Stimulated activated naive B cell treated with anti-CD40 and anti-IgM and Interleukin-4, amounts not matched to agents 10 μg/mL and 1 μg/mL and 100 μg/mL, for 72 hours (primary cell): Measurements from ENCODE around the gene GJC1.

Experiments
- ATAC-seq, 2 donors: fragments of 150-1000 bp; cut with Tn5 transposase; replicated peaks; 2 replicates each; pipeline ENCODE4 v1.10.0; 2021; ENCODE audit warnings: moderate library complexity in 1 of 2
- DNase-seq: peaks from one replicate; pipeline ENCODE4 v3.0.0; 2021
- H3K27ac Mint-ChIP-seq: one replicate; pipeline ENCODE4 v1.8.0; 2022; ENCODE audit warnings: mild to moderate bottlenecking, mixed read lengths
- H3K27me3 Mint-ChIP-seq, 2 donors: one replicate each; pipeline ENCODE4 v1.8.0; 2022; ENCODE audit warnings: mixed read lengths in 2 of 2
- H3K36me3 Mint-ChIP-seq, 2 donors: one replicate each; pipeline ENCODE4 v1.8.0; 2022; ENCODE audit warnings: mixed read lengths in 2 of 2, mild to moderate bottlenecking in 1 of 2
- H3K4me1 Mint-ChIP-seq, 2 donors: one replicate each; pipeline ENCODE4 v1.8.0; 2022; ENCODE audit warnings: mixed read lengths in 2 of 2, mild to moderate bottlenecking in 1 of 2
- H3K4me3 Mint-ChIP-seq, 2 donors: one replicate each; pipeline ENCODE4 v1.8.0; 2022; ENCODE audit warnings: mild to moderate bottlenecking in 2 of 2, mixed read lengths in 2 of 2, moderate library complexity in 1 of 2
- H3K9me3 Mint-ChIP-seq, 2 donors: one replicate each; pipeline ENCODE4 v1.8.0; 2022; ENCODE audit warnings: mixed read lengths in 2 of 2, mild to moderate bottlenecking in 1 of 2

GJC1 gene

DNA sequence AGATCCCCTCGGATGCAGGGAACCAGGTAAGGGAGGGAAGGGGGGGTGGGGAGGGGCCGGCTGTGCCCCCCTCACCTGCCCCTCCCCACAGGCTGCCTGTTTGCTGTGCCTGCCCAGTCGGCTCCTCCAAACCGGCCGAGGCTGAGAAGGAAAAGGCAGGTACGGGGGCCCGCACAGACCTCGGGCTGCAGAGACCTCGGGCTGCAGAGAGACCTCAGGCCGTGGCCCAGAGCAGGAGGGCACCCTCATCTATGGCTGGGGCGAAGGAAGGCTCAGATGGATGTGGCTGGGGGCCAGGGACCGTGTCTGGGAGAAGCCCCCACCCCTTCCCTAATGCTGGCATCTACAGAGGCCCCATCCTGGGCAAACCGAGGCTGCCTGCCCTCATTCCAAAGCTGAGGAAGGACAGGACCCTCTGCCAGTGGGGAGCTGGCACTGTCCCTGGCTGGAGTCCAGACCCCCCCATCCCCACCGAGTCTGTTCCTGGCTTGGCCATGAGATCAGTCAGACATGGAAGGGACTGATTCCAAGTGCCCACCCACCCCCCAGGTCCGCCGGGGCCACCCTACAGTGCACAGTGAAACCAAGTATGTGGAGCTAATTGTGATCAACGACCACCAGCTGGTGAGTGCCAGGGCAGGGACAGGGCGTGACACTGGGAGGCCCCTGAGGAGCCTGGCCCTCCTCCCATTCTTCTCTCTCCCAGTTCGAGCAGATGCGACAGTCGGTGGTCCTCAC, 57.6 kb downstream of the GJC1 start:
- DNase-seq: no peak
- H3K4me1 Mint-ChIP-seq: peaks cover 15 to 41% of the 10 kb centered on the region in 2 donors
- peaks cover 20 to 36% of the 10 kb centered on the region in 2 donors for H3K27me3 Mint-ChIP-seq

GRCh38 chr17:44770166-44770925, 59.7 kb downstream of the GJC1 start:
- no peaks in the 10 kb centered on the region for H3K9me3 Mint-ChIP-seq
- peaks cover 7 to 31% of the 10 kb centered on the region in 2 donors for H3K4me1 Mint-ChIP-seq
- H3K27me3 Mint-ChIP-seq: peaks cover 17 to 36% of the 10 kb centered on the region in 2 donors
- no peaks in the 10 kb centered on the region for H3K36me3 Mint-ChIP-seq
- no peak overlapping the region for H3K4me3 Mint-ChIP-seq
- ATAC-seq (no peak), DNase-seq (no peak)
- peak overlapping the region; percentile 22 for H3K27ac Mint-ChIP-seq

More for the DNA sequence above, 57.6 kb downstream of the GJC1 start:
- no peaks in the 10 kb centered on the region for H3K9me3 Mint-ChIP-seq
- H3K27ac Mint-ChIP-seq: no peak overlapping the region
- no peak overlapping the region for H3K4me3 Mint-ChIP-seq
- no peaks in the 10 kb centered on the region for H3K36me3 Mint-ChIP-seq
- no peak for ATAC-seq

- Mint-ChIP-seq H3K36me3 (no peaks in the 10 kb centered on the region), H3K27me3 (peaks cover 17 to 37% of the 10 kb centered on the region in 2 donors), H3K27ac (no peak overlapping the region), H3K4me1 (peaks cover 5 to 24% of the 10 kb centered on the region in 2 donors), H3K4me3 (no peak overlapping the region), H3K9me3 (no peaks in the 10 kb centered on the region)
- ATAC-seq: no peak
- no peak for DNase-seq
These were observed 60.4 kb downstream of the GJC1 start for GRCh38 chr17:44769647-44770084.

DNA sequence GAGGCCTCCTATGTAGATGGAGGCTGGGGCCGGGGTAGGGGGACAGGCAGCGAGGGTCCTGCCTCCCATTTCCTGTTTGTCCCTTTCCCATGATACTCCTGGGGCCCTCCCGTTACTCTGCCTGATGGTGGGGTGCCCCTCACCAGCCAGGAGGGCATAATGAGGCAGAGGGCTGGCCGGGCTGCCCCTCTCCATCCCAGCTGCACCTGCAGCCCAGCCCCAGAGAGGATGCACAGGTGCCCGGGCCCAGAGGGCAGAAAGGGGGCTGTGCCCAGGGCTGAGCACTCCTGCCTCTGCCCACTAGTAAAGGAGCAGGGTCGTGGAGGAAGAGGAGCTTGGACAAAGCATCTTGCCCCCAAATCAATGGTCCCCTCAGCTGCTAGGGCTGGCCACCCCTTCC, 60.9 kb downstream of the GJC1 start:
- Mint-ChIP-seq H3K9me3 (no peaks in the 10 kb centered on the region), H3K27ac (no peak overlapping the region), H3K36me3 (no peaks in the 10 kb centered on the region), H3K4me3 (no peak overlapping the region), H3K4me1 (peaks cover 5 to 22% of the 10 kb centered on the region in 2 donors), H3K27me3 (peaks cover 17 to 41% of the 10 kb centered on the region in 2 donors)
- DNase-seq (no peak), ATAC-seq (no peak)

GRCh38 chr17:44768505-44769142, 61.5 kb downstream of the GJC1 start:
- peaks cover 5 to 16% of the 10 kb centered on the region in 2 donors for H3K4me1 Mint-ChIP-seq
- peaks cover 20 to 39% of the 10 kb centered on the region in 2 donors for H3K27me3 Mint-ChIP-seq
- no peak for DNase-seq
- ATAC-seq: no peak
- no peaks in the 10 kb centered on the region for H3K36me3 Mint-ChIP-seq
- no peak overlapping the region for H3K4me3 Mint-ChIP-seq
- H3K9me3 Mint-ChIP-seq: no peaks in the 10 kb centered on the region
- H3K27ac Mint-ChIP-seq: no peak overlapping the region

- peak; percentile 79 to 80 for ATAC-seq
- H3K27me3 Mint-ChIP-seq: peaks cover 16 to 37% of the 10 kb centered on the region in 2 donors
- peak overlapping the region; percentile 73 for H3K27ac Mint-ChIP-seq
These were observed 62.6 kb downstream of the GJC1 start for GRCh38 chr17:44767493-44767892.

DNA sequence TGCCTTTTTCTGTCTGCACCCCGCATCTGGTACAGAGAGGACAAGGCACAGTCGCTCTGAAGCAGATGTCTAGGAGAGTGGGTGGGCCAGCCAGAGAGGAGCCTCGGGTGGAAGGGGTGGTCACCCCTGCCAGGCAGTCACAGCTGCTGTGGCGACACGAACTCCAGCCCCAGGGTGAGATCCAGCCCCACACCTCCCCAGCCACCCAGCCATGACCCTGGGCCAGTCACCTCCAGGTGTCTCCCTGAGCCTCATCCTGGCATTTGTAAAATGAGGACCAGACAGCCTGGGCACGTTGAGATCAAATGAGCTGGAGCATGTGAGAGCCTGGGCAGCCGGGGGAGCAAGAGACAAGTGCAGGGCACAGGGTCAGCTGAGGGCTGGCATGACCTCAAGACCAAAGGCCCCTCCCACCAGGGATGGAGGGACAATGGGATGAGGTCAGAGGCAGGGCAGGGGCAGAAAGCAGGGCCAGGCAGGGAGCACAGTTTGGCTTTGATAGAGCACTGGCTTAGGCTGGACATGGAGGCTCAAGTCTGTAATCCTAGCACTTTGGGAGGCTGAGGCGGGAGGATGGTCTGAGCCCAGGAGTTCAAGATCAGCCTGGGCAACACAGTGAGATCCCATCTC, 63.6 kb downstream of the GJC1 start:
- ATAC-seq (no peak), DNase-seq (no peak)
- H3K9me3 Mint-ChIP-seq: no peaks in the 10 kb centered on the region
- no peak overlapping the region for H3K4me3 Mint-ChIP-seq
- peaks cover 16 to 38% of the 10 kb centered on the region in 2 donors for H3K27me3 Mint-ChIP-seq
- peaks cover 5 to 16% of the 10 kb centered on the region in 2 donors for H3K4me1 Mint-ChIP-seq
- no peak overlapping the region for H3K27ac Mint-ChIP-seq
- no peaks in the 10 kb centered on the region for H3K36me3 Mint-ChIP-seq

More at GRCh38 chr17:44767493-44767892, 62.6 kb downstream of the GJC1 start:
- no peak for DNase-seq
- no peaks in the 10 kb centered on the region for H3K9me3 Mint-ChIP-seq
- H3K36me3 Mint-ChIP-seq: no peaks in the 10 kb centered on the region
- peaks cover 5 to 16% of the 10 kb centered on the region in 2 donors for H3K4me1 Mint-ChIP-seq
- H3K4me3 Mint-ChIP-seq: no peak overlapping the region

DNA sequence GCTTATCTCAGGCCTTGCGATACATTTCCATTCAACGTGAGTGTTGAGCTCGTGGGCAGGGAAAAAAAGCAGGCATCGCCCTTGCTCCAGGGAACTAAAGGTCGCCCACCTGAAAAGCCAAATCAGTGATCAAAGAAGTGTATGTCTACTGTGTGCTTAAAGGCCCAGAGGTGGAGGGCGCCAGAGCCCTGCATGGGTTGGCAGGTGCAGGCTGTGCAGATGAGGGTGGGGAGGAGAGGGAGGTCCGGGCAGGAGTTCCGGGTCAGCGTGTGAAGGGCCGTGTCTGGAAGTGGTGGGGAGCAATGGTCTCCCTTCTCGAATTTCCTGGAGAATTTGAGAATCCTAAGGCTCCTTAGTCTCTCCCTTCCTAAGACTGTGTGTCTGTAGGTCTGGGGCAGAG, 64.1 kb downstream of the GJC1 start:
- H3K36me3 Mint-ChIP-seq: no peaks in the 10 kb centered on the region
- H3K9me3 Mint-ChIP-seq: no peaks in the 10 kb centered on the region
- ATAC-seq: no peak
- peaks cover 21 to 42% of the 10 kb centered on the region in 2 donors for H3K27me3 Mint-ChIP-seq
- peaks cover 5 to 16% of the 10 kb centered on the region in 2 donors for H3K4me1 Mint-ChIP-seq
- DNase-seq: no peak
- H3K27ac Mint-ChIP-seq: no peak overlapping the region
- H3K4me3 Mint-ChIP-seq: no peak overlapping the region

DNA sequence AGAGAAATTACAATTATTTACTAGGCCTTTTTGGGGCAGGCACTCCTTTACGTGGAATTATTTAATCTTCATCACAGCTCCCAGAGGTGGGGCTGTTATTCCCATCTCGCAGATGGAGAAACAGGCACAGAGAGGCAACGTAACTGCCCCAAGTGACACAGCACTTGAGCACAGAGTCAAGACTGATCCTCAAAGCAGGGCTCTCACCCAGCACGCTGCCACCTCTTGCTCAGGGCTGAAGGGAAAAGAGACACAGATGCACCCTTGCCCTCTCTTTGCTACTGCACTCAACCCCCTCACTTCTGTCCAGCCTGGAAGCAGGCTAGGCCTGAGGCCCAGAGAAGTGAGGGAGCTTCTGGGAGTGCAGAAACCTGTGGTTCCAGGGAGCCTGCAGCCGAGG, 66.9 kb downstream of the GJC1 start:
- no peaks in the 10 kb centered on the region for H3K9me3 Mint-ChIP-seq
- H3K4me3 Mint-ChIP-seq: no peak overlapping the region
- no peak for DNase-seq
- no peaks in the 10 kb centered on the region for H3K36me3 Mint-ChIP-seq
- H3K4me1 Mint-ChIP-seq: peaks cover 5 to 10% of the 10 kb centered on the region in 2 donors
- peaks cover 28 to 54% of the 10 kb centered on the region in 2 donors for H3K27me3 Mint-ChIP-seq
- ATAC-seq: no peak
- no peak overlapping the region for H3K27ac Mint-ChIP-seq

GRCh38 chr17:44761932-44762810, 67.9 kb downstream of the GJC1 start:
- no peaks in the 10 kb centered on the region for H3K9me3 Mint-ChIP-seq
- peaks cover 0 to 7% of the 10 kb centered on the region in 2 donors for H3K4me1 Mint-ChIP-seq
- H3K27ac Mint-ChIP-seq: no peak overlapping the region
- H3K36me3 Mint-ChIP-seq: no peaks in the 10 kb centered on the region
- ATAC-seq (no peak), DNase-seq (no peak)
- H3K4me3 Mint-ChIP-seq: no peak overlapping the region
- peaks cover 33 to 57% of the 10 kb centered on the region in 2 donors for H3K27me3 Mint-ChIP-seq

DNA sequence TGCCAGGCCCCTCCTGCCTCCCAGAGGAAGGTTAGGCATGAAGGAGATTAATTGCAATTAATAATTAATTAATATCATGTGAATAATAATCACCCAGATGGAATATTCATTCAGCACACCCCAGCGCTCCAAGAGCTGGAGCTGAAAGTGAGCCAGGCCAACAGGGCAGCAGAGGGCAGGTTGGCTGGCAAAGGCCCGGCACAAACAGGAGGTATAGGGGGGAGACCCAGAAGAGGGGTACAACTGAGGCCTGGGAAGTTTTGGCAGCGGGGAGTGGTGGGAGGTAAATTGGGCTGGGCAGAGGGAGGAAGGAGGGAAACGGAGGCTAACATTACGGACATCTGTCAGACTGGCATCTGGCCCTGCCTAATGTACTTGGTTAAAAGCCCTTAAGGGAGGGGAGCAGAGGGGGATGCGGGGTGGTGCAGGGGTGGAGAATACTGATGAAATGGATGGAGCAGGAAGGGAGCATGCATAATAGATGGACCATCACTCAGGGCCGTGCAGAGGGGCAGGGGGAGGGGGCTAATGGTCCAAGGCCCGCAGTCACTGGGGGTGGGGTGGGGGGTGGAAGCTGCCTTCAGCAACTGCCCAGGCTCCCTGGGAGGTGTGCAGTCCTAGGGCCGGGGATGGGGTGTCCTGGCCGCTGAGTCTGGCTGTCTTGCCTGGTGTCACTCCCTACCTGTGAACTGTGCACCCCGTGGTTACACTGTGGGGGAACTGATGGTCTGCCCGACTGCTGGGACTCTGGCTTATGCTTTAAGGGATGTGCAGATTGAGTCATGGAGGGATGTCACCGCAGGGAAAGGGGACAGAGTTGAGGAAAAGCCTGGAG, 69.4 kb downstream of the GJC1 start:
- no peaks in the 10 kb centered on the region for H3K9me3 Mint-ChIP-seq
- H3K27ac Mint-ChIP-seq: no peak overlapping the region
- no peaks in the 10 kb centered on the region for H3K36me3 Mint-ChIP-seq
- H3K27me3 Mint-ChIP-seq: peaks cover 32 to 61% of the 10 kb centered on the region in 2 donors
- DNase-seq: no peak
- H3K4me1 Mint-ChIP-seq: peaks cover 0 to 7% of the 10 kb centered on the region in 2 donors
- H3K4me3 Mint-ChIP-seq: no peak overlapping the region
- no peak for ATAC-seq

DNA sequence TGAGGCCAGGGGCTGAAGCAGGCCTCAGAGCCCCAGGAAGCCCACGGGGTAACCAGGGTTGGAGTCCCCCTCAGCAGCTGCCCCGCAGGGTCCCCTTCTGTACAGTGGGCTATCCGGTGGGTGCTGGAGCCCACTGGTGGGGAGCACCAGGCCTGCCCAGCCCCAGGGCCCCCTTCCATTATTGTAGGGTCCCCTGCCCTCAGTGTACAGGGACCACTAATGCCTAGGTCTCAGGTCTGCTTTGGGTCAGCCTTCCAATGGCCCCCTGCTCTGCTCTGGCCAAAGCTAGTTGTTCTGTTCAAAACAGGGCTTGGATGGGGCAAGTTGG, 70.2 kb downstream of the GJC1 start:
- no peak for DNase-seq
- Mint-ChIP-seq H3K36me3 (no peaks in the 10 kb centered on the region), H3K27ac (no peak overlapping the region), H3K27me3 (peaks cover 32 to 61% of the 10 kb centered on the region in 2 donors), H3K9me3 (no peaks in the 10 kb centered on the region), H3K4me1 (peaks cover 0 to 7% of the 10 kb centered on the region in 2 donors), H3K4me3 (no peak overlapping the region)
- no peak for ATAC-seq
